ENCODE data around the gene HOMER2.

GRCh38 chr15:82838096-82838735, 114.3 kb downstream of the HOMER2 start:
- TF ChIP-seq EZH2 (IDR thresholded peaks at IDR 0.05; ENCODE audit: borderline replicate concordance) (no peak), CTCF (IDR thresholded peaks at IDR 0.05; ENCODE audit: poor library complexity) (no peak)

All from hepatocyte (in vitro differentiated cells).